ENCODE measurements around the gene WNT1.
A peak's percentile ranks its signal among the peaks of the same experiment; 100 is the strongest.

The WNT1 gene

DNA sequence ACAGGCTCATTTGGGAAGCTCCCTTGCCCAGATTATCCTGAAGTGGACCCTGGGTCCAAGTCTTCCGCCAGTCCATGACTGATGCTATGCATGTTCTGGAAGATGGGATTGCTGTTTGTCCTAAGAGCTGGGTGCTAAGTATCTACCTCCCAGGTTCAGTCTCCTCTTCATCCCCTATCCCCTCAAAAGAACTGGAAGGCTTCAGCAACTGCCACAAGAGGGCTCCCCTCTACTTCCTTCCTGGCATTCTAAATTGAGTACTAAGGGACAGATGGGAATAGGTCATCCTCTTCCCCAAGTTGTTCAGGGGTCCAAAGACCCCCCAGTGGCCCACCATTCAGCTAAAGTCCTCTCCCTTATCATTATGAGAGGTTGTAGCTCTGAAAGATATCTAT is 43.8 kb upstream of the WNT1 start:
- Histone ChIP-seq H3K27ac (no peak overlapping the region), H3K4me3 (ENCODE audit: low read depth, low read length) (no peak overlapping the region), H3K27me3 (replicated peaks) (no peaks in the 10 kb centered on the region), H3K36me3 (replicated peaks) (peaks cover 80% of the 10 kb centered on the region)
- no peak for DNase-seq
- in situ Hi-C loops (cut with HindIII; ENCODE audit: low pct_ligation_motif_present, low sequenced_read_pairs): no loop called here
- TF ChIP-seq, protein P1, sequence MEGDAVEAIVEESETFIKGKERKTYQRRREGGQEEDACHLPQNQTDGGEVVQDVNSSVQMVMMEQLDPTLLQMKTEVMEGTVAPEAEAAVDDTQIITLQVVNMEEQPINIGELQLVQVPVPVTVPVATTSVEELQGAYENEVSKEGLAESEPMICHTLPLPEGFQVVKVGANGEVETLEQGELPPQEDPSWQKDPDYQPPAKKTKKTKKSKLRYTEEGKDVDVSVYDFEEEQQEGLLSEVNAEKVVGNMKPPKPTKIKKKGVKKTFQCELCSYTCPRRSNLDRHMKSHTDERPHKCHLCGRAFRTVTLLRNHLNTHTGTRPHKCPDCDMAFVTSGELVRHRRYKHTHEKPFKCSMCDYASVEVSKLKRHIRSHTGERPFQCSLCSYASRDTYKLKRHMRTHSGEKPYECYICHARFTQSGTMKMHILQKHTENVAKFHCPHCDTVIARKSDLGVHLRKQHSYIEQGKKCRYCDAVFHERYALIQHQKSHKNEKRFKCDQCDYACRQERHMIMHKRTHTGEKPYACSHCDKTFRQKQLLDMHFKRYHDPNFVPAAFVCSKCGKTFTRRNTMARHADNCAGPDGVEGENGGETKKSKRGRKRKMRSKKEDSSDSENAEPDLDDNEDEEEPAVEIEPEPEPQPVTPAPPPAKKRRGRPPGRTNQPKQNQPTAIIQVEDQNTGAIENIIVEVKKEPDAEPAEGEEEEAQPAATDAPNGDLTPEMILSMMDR (IDR thresholded peaks at IDR 0.05; ENCODE audit: low read depth, low read length, missing control alignments): peak; percentile 63

DNA sequence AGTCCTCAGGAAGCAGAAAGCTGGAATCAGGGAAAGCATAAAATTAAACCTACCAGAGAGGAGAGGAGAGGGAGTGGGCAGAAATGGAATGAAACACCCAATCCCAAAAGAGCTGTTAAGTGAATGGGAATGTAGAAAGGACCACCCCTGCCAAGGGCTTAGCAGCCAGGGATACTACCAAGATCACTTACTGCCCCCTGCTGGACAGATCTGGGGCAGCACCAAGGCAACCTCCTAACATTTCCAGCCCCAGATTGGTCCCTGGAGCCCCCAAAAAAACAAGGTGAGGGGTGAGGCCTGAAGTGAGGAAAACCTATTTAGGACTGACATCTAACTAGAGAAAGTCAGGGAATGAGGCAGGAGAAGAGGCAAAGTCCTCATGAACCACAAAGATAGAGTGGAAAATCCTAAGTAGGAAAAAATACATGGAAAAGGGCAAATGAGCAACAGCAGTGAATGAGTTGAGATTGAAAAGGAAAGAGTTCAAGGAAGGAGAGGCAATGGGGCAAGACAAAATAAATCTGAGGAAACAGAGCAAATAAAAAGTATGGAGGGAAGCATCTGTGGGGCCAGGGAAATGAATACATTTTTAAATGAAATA is 41.6 kb upstream of the WNT1 start:
- H3K36me3 ChIP-seq (replicated peaks): peaks cover 84% of the 10 kb centered on the region
- no peak overlapping the region for H3K4me3 ChIP-seq (ENCODE audit: low read depth, low read length)
- in situ Hi-C loops (cut with HindIII; ENCODE audit: low pct_ligation_motif_present, low sequenced_read_pairs): no loop called here
- TF ChIP-seq, protein P1 (IDR thresholded peaks at IDR 0.05; ENCODE audit: low read depth, low read length, missing control alignments): peak; percentile 98
- DNase-seq: peak; percentile 63
- H3K27me3 ChIP-seq (replicated peaks): no peaks in the 10 kb centered on the region
- H3K27ac ChIP-seq: no peak overlapping the region

DNA sequence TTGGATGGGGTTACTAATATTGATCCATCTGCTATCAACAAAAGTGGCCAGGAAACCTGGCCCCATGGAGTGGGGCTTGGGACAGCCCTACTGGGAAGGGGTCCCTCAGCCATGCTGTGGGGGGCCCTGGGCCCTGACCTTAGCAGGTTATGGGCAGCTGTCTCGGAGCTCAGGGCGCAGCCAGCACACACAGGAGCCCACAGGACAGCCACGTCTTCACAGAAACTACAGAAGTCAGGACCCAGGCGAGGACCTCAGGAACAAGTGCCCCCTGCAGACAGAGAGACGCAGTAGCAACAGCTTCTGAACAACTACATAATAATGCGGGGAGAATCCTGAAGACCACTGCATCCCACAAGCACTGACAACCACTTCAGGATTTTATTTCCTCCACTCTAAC is 41.0 kb upstream of the WNT1 start:
- TF ChIP-seq, protein P1 (IDR thresholded peaks at IDR 0.05; ENCODE audit: low read depth, low read length, missing control alignments): peak; percentile 55
- Histone ChIP-seq H3K27me3 (replicated peaks) (no peaks in the 10 kb centered on the region), H3K27ac (no peak overlapping the region), H3K4me3 (ENCODE audit: low read depth, low read length) (no peak overlapping the region), H3K36me3 (replicated peaks) (peaks cover 80% of the 10 kb centered on the region)
- in situ Hi-C loops (cut with HindIII; ENCODE audit: low pct_ligation_motif_present, low sequenced_read_pairs): no loop called here
- DNase-seq: no peak

DNA sequence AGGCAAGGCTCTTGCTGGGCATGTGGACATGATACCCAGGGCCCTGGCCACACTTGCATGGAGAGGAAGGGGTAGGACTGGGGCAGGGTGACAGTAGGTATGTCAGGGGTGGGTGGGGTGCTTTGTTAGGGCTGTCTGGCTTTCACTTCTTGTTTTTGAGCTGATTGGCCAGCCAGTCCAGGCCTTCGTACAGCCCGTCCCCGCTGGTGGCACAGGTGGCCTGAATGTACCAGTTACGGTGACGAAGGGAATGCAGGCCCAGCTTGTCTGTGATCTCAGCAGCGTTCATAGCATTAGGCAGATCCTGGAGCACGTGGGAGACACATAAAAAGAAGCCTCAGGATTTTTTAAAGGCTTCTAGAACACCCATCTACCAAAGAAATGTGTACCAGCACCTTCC is 39.3 kb upstream of the WNT1 start:
- Histone ChIP-seq H3K27ac (no peak overlapping the region), H3K4me3 (ENCODE audit: low read depth, low read length) (no peak overlapping the region), H3K36me3 (replicated peaks) (peaks cover 71% of the 10 kb centered on the region), H3K27me3 (replicated peaks) (no peaks in the 10 kb centered on the region)
- in situ Hi-C loops (cut with HindIII; ENCODE audit: low pct_ligation_motif_present, low sequenced_read_pairs): no loop called here
- TF ChIP-seq, protein P1 (IDR thresholded peaks at IDR 0.05; ENCODE audit: low read depth, low read length, missing control alignments): no peak
- no peak for DNase-seq

DNA sequence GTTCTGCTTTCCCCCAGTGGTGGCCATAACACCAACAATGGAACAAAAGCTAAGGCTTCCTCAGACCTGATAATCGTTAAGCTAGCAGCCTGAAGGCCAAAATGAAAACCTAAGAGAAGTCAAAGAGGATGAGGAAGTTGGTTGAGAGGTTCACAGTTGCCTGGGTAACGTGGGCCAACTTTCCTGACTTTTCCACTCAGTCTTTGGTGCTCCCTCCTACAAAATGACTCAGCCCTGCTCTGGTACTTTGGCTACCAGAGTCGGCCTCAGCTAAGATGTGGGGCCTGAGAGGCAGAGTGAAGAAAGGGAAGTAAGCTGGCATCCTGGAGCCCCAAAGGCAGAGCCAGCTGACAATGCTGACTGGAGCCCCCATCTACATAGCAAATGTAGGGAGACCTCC is 37.9 kb upstream of the WNT1 start:
- no peaks in the 10 kb centered on the region for H3K27me3 ChIP-seq (replicated peaks)
- no peak overlapping the region for H3K4me3 ChIP-seq (ENCODE audit: low read depth, low read length)
- DNase-seq: no peak
- H3K27ac ChIP-seq: no peak overlapping the region
- in situ Hi-C loops (cut with HindIII; ENCODE audit: low pct_ligation_motif_present, low sequenced_read_pairs): no loop called here
- peaks cover 59% of the 10 kb centered on the region for H3K36me3 ChIP-seq (replicated peaks)
- TF ChIP-seq, protein P1 (IDR thresholded peaks at IDR 0.05; ENCODE audit: low read depth, low read length, missing control alignments): no peak

DNA sequence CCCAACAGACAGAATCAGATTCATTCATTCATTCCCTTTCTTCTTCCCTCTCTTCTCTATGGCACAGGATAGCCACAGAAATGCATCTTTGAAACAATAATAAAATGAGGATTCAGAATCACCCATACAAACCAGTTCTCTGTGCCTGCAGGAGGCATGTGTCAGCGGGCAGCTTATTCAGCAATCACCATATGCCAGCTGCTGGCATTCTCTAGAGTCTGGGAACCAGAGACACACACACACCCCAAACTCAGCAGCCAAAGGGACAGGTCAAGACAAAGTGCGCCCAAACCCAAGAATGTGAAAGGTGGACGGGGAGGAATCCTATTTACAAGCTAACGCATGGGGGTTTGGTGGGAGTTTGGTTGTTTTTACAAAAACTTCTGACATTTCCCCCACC is 34.9 kb upstream of the WNT1 start:
- Histone ChIP-seq H3K27me3 (replicated peaks) (no peaks in the 10 kb centered on the region), H3K36me3 (replicated peaks) (peaks cover 39% of the 10 kb centered on the region), H3K27ac (no peak overlapping the region), H3K4me3 (ENCODE audit: low read depth, low read length) (no peak overlapping the region)
- TF ChIP-seq, protein P1 (IDR thresholded peaks at IDR 0.05; ENCODE audit: low read depth, low read length, missing control alignments): no peak
- DNase-seq: no peak
- in situ Hi-C loops (cut with HindIII; ENCODE audit: low pct_ligation_motif_present, low sequenced_read_pairs): no loop called here
